ENCODE results near the gene PIK3CB. TPM values are rescaled to one million over a fixed set of nuclear protein-coding genes. Genes with fewer than 3 reads are reported as not detected.
A peak's percentile ranks its signal among the peaks of the same experiment; 100 is the strongest.
"Not testable (repeated sequence)": the region's sequence is repeated elsewhere in the genome, so short reads cannot be mapped to it uniquely, and the experiment has no call there.

PIK3CB gene
- total RNA-seq, 1 donor from 2014 or later, result 18.5 TPM

DNA sequence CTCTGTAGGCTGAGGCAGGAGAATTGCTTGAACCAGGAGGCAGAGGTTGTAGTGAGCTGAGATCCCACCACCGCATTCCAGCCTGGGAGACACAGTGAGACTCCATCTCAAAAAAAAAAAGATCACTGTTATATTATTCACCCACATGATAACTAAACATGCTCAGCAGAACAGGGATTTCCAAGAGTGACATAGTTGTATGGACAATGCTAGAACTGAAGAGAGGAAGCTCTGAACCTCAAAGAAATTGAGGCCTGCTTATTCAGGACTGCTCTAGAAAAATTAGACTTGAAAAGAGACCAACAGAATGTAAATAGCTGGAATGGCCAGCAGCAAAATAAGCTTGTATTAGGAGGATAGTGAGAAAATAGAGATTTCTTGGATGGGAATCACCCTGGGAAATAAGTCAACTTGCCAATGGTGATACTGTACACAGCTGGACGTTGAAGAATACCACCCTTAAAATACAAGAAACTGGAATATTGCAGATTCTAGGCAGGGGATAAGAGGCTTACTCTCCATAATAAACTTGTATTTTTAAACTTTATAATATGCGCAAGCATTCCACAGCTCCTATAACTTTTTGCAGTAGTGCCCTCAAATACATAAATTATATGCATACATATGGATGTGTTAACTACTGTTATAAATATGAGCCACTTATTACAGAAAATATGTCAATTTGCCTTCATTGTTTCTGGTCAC, 28.2 kb downstream of the PIK3CB start:
- no peak for DNase-seq (ENCODE audit: low spot score)

DNA sequence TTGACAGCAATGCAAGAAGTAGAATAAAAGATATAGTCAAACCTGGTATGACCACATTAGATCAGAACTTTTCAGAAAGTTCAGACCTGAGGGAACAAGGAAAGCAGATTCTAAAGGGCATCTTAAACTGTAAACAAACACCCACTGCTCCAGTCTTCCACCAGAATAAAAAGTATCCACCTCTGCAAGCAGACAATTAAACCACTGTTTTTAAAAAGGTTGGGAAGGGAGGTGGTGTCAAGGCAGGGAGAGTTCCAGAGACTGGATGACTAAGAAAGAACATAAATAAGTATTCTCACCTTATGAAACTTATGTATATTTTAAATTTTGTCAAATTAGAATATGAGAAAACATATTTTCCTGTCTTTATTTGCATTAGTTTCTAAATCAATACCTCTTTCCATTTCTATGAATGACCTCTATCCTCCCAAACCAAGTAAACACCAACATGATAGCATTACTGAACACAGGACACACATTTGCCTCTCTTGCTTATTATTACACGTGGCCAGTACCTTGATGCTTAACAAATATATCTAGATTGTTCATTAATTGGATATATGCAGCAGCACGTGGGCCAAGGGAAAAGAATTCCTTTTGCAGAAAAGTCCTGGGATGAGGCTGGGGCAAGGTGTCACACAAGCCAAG, 31.6 kb downstream of the PIK3CB start:
- DNase-seq (ENCODE audit: low spot score), result no peak

DNA sequence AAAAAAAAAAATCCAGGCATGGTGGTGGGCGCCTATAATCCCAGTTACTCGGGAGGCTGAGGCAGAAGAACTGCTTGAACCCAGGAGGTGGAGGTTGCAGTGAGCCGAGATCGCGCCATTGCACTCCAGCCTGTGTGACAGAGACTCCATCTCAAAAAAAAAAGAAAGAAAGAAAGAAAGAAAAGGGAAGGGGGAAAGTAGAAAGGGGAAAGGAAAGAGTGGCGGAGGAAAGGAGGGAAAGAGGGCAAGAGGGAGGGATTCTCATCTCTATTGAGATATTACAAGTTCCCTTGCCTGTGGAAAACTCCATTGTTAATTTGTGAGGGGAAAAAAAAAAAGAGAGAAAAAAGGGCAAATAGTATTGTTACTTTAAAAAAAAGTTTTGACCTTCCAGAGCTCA, 32.5 kb downstream of the PIK3CB start:
- not testable (repeated sequence) for DNase-seq (ENCODE audit: low spot score)

- DNase-seq (ENCODE audit: low spot score), result no peak
Measured at GRCh38 chr3:138801792-138802191, 32.9 kb downstream of the PIK3CB start.

GRCh38 chr3:138800248-138800647, 34.5 kb downstream of the PIK3CB start:
- DNase-seq (ENCODE audit: low spot score), result no peak

GRCh38 chr3:138799822-138800221, 34.9 kb downstream of the PIK3CB start:
- no peak for DNase-seq (ENCODE audit: low spot score)

DNA sequence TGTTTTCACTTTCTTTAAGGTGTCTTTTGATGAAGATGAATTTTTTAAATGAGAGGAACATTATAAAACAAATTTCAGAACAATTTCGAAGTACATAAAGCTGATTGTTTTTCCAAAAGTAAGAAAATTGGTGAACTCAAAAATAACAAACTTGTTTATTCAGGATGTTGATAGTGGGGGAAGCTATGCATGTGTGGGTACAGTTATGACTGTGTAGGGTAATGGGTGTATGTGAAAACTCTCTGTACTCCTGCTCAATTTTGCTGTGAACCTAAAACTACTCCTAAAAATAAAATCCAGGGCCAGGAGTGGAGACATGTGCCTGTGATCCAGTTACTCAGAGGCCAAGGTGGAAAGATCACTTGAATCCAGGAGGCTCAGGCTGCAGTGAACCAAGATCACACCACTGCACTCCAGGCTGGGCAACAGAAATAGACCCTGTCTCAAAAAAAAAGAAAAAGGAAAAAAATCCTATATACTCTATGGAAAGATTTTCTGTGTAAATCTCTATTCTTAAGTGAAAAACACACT, 37.2 kb downstream of the PIK3CB start:
- DNase-seq (ENCODE audit: low spot score), result no peak

- no peak for DNase-seq (ENCODE audit: low spot score)
Measured at GRCh38 chr3:138796761-138797160, 38.0 kb downstream of the PIK3CB start.

DNA sequence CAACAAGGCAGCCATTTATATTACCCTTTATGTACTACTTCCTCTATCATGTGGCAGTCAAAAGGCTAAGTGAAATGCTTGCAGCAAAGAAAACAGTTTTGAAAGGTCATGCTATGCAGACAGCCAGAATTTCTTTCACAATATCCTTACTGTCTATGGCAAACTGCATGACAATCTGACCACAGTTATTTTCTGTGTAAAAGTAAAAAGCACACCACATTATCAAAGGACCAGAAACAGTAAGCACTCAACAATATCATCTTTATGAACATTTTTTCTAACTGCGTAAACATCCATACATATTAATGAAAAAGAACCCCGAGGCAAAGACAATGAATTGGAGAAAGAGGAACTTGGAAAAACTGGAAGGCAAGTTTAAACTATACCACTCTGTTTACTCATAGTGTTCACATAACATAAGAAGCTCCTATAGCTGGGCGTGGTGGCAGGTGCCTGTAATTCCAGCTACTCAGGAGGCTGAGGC, 47.9 kb downstream of the PIK3CB start:
- DNase-seq (ENCODE audit: low spot score), result peak; percentile 14

DNA sequence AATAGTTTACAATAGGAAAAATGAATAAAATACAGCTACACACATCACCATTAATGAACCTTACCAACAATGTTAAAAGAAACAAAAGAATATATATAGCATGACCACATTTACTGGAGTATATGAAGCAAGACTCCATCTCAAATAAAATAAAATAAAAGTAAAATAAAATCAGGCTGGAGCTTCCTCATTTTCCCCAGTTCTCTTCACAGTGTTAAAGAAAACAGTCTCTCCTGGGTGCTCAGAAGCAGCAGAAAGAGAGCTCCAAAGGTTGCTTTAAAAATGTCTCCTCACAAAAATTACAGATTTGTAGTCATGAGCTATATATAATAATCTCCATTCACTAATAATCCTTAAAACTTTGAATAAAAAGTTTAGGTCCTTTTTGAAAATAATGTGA, 48.8 kb downstream of the PIK3CB start:
- DNase-seq (ENCODE audit: low spot score), result no peak

GRCh38 chr3:138785362-138785857, 49.3 kb downstream of the PIK3CB start:
- DNase-seq (ENCODE audit: low spot score), result not testable (repeated sequence)

DNA sequence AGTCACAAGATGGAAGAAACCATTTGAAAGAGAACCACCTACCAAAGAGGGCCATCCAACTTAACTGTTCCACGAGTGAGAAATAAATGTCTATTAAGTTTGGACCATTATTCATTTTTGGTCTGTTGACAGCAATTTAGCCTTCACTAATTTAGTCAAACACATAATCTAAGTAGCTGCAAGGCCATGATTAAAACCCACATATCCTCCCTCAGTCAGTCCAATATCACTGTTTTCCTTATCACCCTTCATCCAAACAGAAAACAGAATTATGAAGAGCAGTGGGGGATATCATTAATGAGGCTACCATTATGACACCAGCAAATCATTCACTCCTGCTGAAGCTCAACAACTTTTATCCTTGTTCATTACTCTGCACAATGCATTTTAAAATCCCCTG, 52.0 kb downstream of the PIK3CB start:
- DNase-seq (ENCODE audit: low spot score), result no peak

DNA sequence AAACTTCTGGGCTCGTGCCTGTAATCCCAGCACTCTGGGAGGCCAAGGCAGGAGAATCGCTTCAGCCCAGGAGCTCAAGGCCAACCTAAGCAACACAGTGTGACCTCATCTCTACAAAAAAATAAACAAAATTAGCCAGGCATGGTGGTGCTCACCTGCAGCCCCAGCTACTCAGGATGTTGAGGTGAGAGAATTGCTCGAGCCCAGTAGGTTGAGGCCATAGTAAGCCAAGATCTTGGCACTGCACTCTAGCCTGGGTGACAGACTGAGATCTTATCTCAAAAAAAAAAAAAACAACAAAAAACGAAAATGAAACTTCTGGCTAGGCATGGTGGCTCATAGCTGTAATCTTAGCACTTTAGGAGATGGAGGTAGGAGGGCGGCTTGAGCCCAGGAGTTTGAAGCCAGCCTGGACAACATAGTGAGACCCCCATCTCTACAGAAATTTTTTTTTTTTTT, 53.7 kb downstream of the PIK3CB start:
- no peak for DNase-seq (ENCODE audit: low spot score)

DNA sequence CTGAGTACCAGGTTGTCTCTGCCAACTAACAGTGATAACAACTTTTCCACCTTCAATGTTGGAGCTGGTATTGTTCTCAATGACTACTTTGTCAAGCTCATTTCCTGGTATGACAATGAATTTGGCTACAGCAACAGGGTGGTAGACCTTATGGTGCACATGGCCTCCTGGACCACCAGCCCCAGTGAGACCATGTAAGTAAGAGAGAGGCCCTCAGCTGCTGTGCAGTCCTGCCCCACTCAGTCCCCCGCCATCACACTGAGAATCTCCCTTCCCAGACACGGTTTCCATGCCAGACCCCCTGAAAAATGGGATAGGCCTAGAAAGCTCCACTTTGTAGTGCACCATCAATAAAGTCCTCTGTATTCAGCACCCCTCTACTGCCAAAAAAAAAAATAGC, 56.1 kb downstream of the PIK3CB start:
- no peak for DNase-seq (ENCODE audit: low spot score)

DNA sequence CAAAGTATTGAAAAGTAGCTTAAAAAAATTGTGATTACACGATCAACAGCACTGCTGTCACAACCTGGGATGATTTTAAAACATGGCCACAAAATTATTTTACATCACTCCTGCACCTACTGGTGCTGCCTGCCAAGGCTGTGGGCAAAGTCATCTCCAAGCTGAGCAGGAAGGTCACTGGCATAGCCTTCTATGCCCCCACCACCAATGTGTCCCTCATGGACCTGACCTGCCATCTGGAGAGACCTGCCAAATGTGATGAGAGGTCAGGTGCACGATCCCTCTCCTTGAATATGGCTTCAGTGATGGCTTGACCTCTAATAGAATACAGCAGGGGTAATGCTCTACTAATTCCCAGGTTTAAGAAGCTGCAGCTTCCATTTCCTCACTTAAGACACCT, 57.8 kb downstream of the PIK3CB start:
- DNase-seq (ENCODE audit: low spot score), result no peak

DNA sequence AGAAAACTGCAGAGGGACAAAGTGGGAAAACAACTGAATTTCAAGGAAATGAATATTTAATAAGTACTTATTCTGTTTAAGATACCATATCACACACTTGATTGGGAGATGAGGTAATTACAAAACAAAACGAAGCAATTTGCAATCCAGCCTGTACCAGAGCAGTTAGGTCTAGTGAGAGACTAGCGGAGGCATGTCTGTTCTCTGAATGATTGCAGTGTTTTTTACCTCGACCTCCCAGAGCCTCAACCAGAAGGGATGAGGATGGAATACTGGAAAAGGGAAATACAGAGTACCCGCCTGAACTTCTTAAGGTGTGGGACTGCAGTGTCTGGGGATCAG, 59.5 kb downstream of the PIK3CB start:
- no peak for DNase-seq (ENCODE audit: low spot score)

DNA sequence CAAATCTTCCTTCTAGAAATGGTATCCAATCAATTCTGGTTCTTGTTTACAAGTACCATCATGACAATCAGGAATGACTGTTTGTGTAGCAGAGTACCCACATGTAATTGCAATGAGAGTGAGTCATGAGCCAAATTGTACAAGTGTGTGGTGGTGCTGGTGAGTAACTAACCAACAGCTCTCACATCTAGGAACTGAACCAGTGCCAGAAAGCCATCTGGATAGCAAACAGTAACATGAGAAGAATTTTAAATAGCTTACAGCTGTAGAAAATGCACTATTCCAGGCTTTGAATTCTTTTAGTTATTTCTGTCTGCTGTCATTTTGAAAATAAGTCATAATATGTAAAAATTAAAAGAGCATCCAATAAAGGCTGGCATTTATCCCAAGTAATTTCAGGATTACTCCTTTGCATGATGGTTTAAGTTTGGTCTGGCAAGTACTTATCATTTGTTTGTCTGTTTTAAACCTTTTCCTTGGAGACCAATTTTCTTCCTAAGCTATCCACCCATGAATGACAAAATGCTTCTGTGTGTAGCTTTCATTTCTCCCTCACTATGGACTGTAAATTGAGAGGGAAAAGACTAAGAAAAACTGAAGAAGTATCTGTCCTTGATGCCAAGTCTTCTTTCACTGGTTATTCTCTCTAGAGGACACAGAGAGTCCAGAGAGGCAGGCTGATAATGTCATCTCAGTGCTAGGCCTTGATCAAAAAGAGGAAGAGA, 60.0 kb downstream of the PIK3CB start:
- DNase-seq (ENCODE audit: low spot score), result peak; percentile 93

GRCh38 chr3:138771585-138771984, 63.1 kb downstream of the PIK3CB start:
- DNase-seq (ENCODE audit: low spot score), result no peak

GRCh38 chr3:138769616-138770015, 65.1 kb downstream of the PIK3CB start:
- DNase-seq (ENCODE audit: low spot score), result no peak

DNA sequence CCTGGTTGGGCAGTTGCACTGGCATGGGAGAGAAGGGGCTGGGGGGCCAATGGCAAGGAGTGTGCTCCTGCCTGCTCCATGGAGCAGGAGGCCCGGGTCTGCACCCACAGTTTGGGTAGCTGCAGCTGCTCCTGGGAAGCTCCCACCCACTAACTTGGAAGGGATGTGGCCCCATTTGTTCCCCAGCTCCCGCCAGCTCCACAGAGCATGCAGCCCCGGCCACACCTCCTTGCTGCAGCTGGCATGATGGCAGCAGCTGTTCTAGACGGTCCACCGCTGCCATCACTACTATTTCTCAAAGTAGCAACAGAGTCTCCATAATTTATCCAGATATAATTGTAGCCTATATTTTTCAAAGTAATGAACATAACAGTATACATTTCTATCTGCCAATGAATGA, 65.8 kb downstream of the PIK3CB start:
- no peak for DNase-seq (ENCODE audit: low spot score)

- DNase-seq (ENCODE audit: low spot score), result no peak
Measured at GRCh38 chr3:138768125-138768524, 66.6 kb downstream of the PIK3CB start.

DNA sequence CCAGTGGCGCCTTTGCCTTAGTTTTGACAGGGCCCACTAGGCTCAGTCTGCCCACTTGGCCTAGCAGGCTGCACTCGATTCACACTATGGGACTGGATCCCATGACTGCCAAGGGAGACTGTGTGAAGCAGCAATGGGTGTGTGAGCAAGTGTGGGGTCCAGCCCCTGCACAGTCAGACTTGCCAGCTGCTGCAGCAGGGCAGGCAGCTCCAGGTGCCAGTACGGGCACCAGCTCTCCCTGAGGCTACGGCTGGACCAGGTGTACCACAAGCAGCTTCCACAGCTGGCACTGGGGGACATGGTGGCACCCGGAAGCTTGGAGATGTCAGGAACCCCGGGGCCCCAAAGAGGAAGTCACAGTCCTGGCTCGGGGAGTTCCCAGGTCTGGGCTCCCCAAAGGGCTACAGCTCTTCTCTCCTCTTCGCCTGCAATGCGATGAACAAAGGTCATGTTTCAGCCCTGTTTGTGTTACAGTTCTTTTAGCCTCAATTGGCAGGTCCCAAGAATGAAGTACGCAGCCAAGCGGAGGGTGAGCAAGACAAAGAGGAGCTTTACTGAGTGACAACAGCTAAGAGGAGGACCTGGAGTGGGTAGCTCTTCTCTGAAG, 67.1 kb downstream of the PIK3CB start:
- DNase-seq (ENCODE audit: low spot score), result no peak
